Epithelial cell of proximal tubule (primary cell): ENCODE data around the gene PCSK1. TPM values are rescaled to one million over a fixed set of nuclear protein-coding genes. Genes with fewer than 3 reads are reported as not detected.
"Not testable (repeated sequence)": the region's sequence is repeated elsewhere in the genome, so short reads cannot be mapped to it uniquely, and the experiment has no call there.

Source experiments
- DNase-seq: peaks from one replicate; pipeline ENCODE4 v3.0.0-alpha.2; 2011; ENCODE audit warnings: low read depth
- H3K4me3 ChIP-seq: 2 replicates; pipeline ENCODE4 v1.5.1; 2011; ENCODE audit warnings: low read depth, mild to moderate bottlenecking, low read length
- CTCF ChIP-seq: conservative IDR thresholded peaks from 2 replicates; pipeline ENCODE4 v1.5.1; 2012; ENCODE audit warnings: low read depth, mild to moderate bottlenecking, low read length
- total RNA-seq: library from RNA; depleted of rRNA; stranded (reverse); fragments of >200 nt; gene quantifications from 2 replicates; pipeline ENCODE4 v1.2.3, GENCODE V29; 2015

Gene PCSK1
- total RNA-seq, 1 donor from 2014 or later: not detected

GRCh38 chr5:96377167-96377566 is 55.9 kb downstream of the PCSK1 start:
- TF ChIP-seq CTCF: no peak
- DNase-seq: no peak
- H3K4me3 ChIP-seq: no peak overlapping the region

- DNase-seq: no peak
These were observed 58.4 kb downstream of the PCSK1 start for GRCh38 chr5:96374653-96375052.

GRCh38 chr5:96373381-96373733 is 59.7 kb downstream of the PCSK1 start:
- no peak for DNase-seq
- TF ChIP-seq CTCF: no peak
- H3K4me3 ChIP-seq: no peak overlapping the region

More at GRCh38 chr5:96374653-96375052, 58.4 kb downstream of the PCSK1 start:
- no peak overlapping the region for H3K4me3 ChIP-seq
- no peak for TF ChIP-seq CTCF

- no peak for DNase-seq
- no peak for TF ChIP-seq CTCF
- no peak overlapping the region for H3K4me3 ChIP-seq
These were observed 60.2 kb downstream of the PCSK1 start for GRCh38 chr5:96372726-96373380.

- no peak for DNase-seq
- no peak for TF ChIP-seq CTCF
- no peak overlapping the region for H3K4me3 ChIP-seq
These were observed 62.1 kb downstream of the PCSK1 start for GRCh38 chr5:96370976-96371375.

GRCh38 chr5:96367337-96367736 is 65.7 kb downstream of the PCSK1 start:
- not testable (repeated sequence) for DNase-seq, H3K4me3 ChIP-seq

- DNase-seq: no peak
- H3K4me3 ChIP-seq: no peak overlapping the region
- TF ChIP-seq CTCF: no peak
These were observed 78.8 kb downstream of the PCSK1 start for GRCh38 chr5:96354237-96354636.
